GM18520 (cell line): Measurements from ENCODE around the gene FUCA2.

ENCODE experiments used
- ATAC-seq: cut with Tn5 transposase; IDR thresholded peaks from one replicate; pipeline ENCODE4 v1.9.1; 2021; ENCODE audit not compliant: unreplicated experiment

The FUCA2 gene

GRCh38 chr6:143510991-143511891 is at the start of gene FUCA2:
TSS of gene FUCA2 (minus strand) at chr6:143511720. CDS start at chr6:143511634, 86 bp downstream.
- ATAC-seq: peak; percentile 42

- ATAC-seq: no peak
Measured at GRCh38 chr6:143561105-143561704, 49.7 kb upstream of the FUCA2 start.

GRCh38 chr6:143559051-143559660 is 47.6 kb upstream of the FUCA2 start:
- ATAC-seq: no peak

- ATAC-seq: no peak
Measured at GRCh38 chr6:143556529-143556928, 45.0 kb upstream of the FUCA2 start.

- ATAC-seq: no peak
Measured at GRCh38 chr6:143555582-143555981, 44.1 kb upstream of the FUCA2 start.

- no peak for ATAC-seq
Measured at GRCh38 chr6:143555071-143555492, 43.6 kb upstream of the FUCA2 start.

- no peak for ATAC-seq
Measured at GRCh38 chr6:143553337-143553736, 41.8 kb upstream of the FUCA2 start.

- no peak for ATAC-seq
Measured at GRCh38 chr6:143549949-143550268, 38.4 kb upstream of the FUCA2 start.

GRCh38 chr6:143549221-143549948 is 37.9 kb upstream of the FUCA2 start:
- no peak for ATAC-seq

GRCh38 chr6:143546599-143546998 is 35.1 kb upstream of the FUCA2 start:
- ATAC-seq: no peak

- no peak for ATAC-seq
Measured at GRCh38 chr6:143545976-143546547, 34.5 kb upstream of the FUCA2 start.

- ATAC-seq: no peak
Measured at GRCh38 chr6:143545165-143545564, 33.6 kb upstream of the FUCA2 start.

GRCh38 chr6:143544011-143544696 is 32.6 kb upstream of the FUCA2 start:
- no peak for ATAC-seq

- no peak for ATAC-seq
Measured at GRCh38 chr6:143543435-143543834, 31.9 kb upstream of the FUCA2 start.

- no peak for ATAC-seq
Measured at GRCh38 chr6:143542888-143543287, 31.4 kb upstream of the FUCA2 start.

GRCh38 chr6:143540192-143540591 is 28.7 kb upstream of the FUCA2 start:
- no peak for ATAC-seq

GRCh38 chr6:143539734-143540133 is 28.2 kb upstream of the FUCA2 start:
- ATAC-seq: no peak

GRCh38 chr6:143539106-143539505 is 27.6 kb upstream of the FUCA2 start:
- ATAC-seq: no peak

- ATAC-seq: no peak
Measured at GRCh38 chr6:143538374-143538773, 26.9 kb upstream of the FUCA2 start.

- peak; percentile 28 for ATAC-seq
Measured at GRCh38 chr6:143536866-143537691, 25.6 kb upstream of the FUCA2 start.
